T-helper 2 cell treated with Interferon-gamma antibody and Interleukin-4, amounts not matched to agents 5 μg/mL and 100 μg/mL, for 36 hours (primary cell): Measurements from ENCODE around the gene FAM53A.
"Not testable (repeated sequence)": the region's sequence is repeated elsewhere in the genome, so short reads cannot be mapped to it uniquely, and the experiment has no call there.

Experiments
- DNase-seq: peaks from one replicate; pipeline ENCODE4 v3.0.0; 2021; ENCODE audit warnings: low spot score
- H3K27ac Mint-ChIP-seq: one replicate; pipeline ENCODE4 v1.8.0; 2021; ENCODE audit warnings: mild to moderate bottlenecking, mixed read lengths
- H3K27me3 Mint-ChIP-seq: one replicate; pipeline ENCODE4 v1.8.0; 2021; ENCODE audit warnings: low read depth, mixed read lengths
- H3K36me3 Mint-ChIP-seq: one replicate; pipeline ENCODE4 v1.8.0; 2021; ENCODE audit warnings: low read depth, mixed read lengths
- H3K4me1 Mint-ChIP-seq: one replicate; pipeline ENCODE4 v1.8.0; 2021; ENCODE audit warnings: low read depth, mixed read lengths
- H3K4me3 Mint-ChIP-seq: one replicate; pipeline ENCODE4 v1.8.0; 2022; ENCODE audit warnings: mild to moderate bottlenecking, moderate library complexity, mixed read lengths
- H3K9me3 Mint-ChIP-seq: one replicate; pipeline ENCODE4 v1.8.0; 2021; ENCODE audit warnings: mixed read lengths

Gene FAM53A

DNA sequence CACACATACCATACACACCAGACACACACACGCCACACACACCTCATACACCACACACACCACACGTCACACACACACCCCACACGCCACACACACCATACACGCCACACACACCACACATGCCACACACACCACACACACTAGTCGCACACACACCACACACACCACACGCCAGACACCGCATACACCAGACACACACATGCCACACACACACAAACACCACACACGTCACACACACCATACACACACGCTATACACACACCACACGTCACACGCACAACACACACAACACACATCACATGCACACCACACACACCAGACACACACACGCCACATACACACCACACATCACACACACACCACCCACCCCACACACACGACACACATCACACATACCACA is 32.0 kb downstream of the FAM53A start:
- peaks cover 3% of the 10 kb centered on the region for H3K4me1 Mint-ChIP-seq
- no peaks in the 10 kb centered on the region for H3K9me3 Mint-ChIP-seq
- no peak for DNase-seq
- H3K27me3 Mint-ChIP-seq = no peaks in the 10 kb centered on the region
- no peak overlapping the region for H3K27ac Mint-ChIP-seq
- H3K4me3 Mint-ChIP-seq = no peak overlapping the region
- H3K36me3 Mint-ChIP-seq = no peaks in the 10 kb centered on the region

DNA sequence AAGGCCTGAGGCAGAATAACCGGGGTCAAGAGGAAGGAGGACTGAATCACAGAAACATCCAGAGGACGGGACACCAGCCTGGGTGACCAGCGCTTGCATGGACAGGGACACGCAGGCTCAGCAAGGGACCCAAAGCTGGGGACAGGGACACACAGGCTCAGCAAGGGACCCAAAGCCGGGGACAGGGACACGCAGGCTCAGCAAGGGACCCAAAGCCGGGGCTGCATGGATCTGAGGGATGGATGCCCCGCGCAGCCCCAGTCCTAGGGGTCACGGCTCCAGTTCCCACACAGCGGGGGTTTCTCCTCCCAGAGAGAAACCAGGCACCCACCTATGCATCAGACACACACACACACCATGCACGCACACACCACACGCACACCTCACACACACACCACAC is 32.5 kb downstream of the FAM53A start:
- no peaks in the 10 kb centered on the region for H3K27me3 Mint-ChIP-seq
- DNase-seq = no peak
- no peaks in the 10 kb centered on the region for H3K9me3 Mint-ChIP-seq
- peaks cover 3% of the 10 kb centered on the region for H3K4me1 Mint-ChIP-seq
- H3K4me3 Mint-ChIP-seq = no peak overlapping the region
- no peak overlapping the region for H3K27ac Mint-ChIP-seq
- no peaks in the 10 kb centered on the region for H3K36me3 Mint-ChIP-seq

DNA sequence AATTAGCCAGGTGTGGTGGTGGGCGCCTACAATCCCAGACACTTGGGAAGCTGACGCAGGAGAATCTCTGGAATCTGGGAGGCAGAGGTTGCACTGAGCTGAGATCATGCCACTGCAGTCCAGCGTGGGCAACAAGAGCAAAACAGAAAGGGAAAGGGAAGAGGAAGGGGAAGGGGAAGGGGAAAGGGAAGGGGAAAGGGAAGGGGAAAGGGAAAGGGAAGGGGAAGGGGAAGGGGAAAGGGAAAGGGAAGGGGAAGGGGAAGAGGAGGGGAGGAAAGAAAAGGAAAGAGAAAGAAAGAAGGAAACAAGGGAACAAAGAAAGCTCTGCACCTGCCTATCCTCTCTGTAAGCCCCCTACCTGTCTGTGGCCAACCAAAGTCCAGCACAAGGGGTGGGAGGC is 35.2 kb downstream of the FAM53A start:
- Mint-ChIP-seq H3K27ac (no peak overlapping the region), H3K4me1 (peaks cover 3% of the 10 kb centered on the region), H3K4me3 (no peak overlapping the region), H3K9me3 (no peaks in the 10 kb centered on the region), H3K27me3 (no peaks in the 10 kb centered on the region), H3K36me3 (no peaks in the 10 kb centered on the region)
- no peak for DNase-seq

DNA sequence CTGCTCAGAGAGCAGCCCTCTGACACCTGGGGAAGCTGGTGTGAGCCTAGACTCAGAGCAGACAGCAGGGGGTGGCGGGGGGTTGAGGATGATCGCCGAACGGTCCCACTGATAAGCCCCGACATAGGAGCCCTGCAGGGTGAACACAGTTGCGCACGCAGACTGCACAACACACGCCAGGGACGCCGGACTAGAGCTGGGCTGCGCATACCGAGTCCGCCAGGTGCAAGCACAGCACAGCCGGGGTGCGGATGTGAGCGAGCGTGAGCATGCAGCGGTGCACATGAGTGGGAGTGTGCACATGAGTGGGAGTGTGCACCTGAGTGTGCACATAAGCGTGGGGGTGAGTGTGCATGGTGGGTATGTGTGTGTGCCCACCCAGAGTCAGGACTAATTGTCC is 36.7 kb downstream of the FAM53A start:
- no peak overlapping the region for H3K4me3 Mint-ChIP-seq
- no peaks in the 10 kb centered on the region for H3K9me3 Mint-ChIP-seq
- no peak for DNase-seq
- no peak overlapping the region for H3K27ac Mint-ChIP-seq
- peaks cover 3% of the 10 kb centered on the region for H3K4me1 Mint-ChIP-seq
- no peaks in the 10 kb centered on the region for H3K36me3 Mint-ChIP-seq
- H3K27me3 Mint-ChIP-seq = no peaks in the 10 kb centered on the region

DNA sequence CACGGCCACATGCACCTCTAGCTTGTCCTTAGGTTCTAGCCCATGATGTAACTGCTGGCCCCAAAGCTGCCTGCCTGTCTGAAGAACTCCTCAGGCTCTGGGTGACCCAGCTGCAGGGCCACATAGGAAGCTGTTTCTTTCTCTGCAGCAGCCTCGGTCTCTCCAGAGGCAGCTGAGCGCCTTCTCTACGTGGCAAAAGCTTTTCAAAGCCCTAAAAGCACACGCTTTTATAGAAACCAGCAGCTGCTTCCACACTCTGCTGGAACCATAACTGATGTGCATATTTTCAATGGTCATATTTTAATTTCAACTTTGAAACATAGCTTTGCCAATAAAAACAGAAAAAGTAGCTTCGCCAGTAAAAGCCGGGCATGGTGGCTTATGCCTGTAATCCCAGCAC is 37.4 kb downstream of the FAM53A start:
- no peaks in the 10 kb centered on the region for H3K9me3 Mint-ChIP-seq
- H3K27me3 Mint-ChIP-seq = no peaks in the 10 kb centered on the region
- no peak for DNase-seq
- no peaks in the 10 kb centered on the region for H3K36me3 Mint-ChIP-seq
- H3K4me3 Mint-ChIP-seq = no peak overlapping the region
- no peak overlapping the region for H3K27ac Mint-ChIP-seq
- H3K4me1 Mint-ChIP-seq = peaks cover 3% of the 10 kb centered on the region

DNA sequence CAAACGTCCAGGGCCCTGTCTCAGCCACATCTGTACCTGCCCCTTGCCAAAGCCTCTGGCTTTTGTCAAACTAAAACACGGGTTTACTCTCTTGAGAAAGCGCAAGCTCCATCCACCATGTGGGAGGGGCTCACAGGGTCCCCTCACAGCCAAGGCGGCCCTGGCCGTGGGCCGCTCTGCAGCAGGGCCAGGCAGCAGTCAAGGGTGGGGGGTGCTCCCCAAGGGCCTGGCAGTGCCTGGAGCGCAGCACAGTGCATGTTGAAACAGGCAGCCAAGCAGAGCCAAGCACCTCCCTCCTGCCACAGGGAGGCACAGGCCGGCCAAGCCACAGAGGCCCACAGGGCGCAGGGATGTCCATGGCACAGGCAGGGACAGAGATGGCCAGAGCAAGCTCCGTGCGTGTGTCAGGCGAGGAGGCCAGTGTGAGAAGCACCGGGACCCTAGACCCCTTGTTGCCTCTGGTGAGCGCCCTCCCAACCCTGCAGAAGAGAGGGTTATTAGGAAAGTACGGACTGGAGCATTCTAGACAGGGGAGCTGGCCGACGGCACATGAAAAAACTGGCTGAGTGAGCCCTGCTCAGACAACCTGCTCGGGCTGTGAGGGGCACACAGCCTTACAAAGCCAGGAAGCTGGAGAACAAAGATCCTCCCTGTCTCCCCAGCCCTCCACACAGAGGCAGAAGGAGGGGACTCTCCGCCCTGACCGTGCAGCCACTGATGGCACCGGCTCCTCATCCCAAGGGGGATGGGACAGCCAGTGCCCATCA is 39.0 kb downstream of the FAM53A start:
- Mint-ChIP-seq H3K36me3 (no peaks in the 10 kb centered on the region), H3K4me3 (no peak overlapping the region), H3K27ac (no peak overlapping the region), H3K27me3 (no peaks in the 10 kb centered on the region), H3K4me1 (peaks cover 3% of the 10 kb centered on the region), H3K9me3 (no peaks in the 10 kb centered on the region)
- DNase-seq = no peak

DNA sequence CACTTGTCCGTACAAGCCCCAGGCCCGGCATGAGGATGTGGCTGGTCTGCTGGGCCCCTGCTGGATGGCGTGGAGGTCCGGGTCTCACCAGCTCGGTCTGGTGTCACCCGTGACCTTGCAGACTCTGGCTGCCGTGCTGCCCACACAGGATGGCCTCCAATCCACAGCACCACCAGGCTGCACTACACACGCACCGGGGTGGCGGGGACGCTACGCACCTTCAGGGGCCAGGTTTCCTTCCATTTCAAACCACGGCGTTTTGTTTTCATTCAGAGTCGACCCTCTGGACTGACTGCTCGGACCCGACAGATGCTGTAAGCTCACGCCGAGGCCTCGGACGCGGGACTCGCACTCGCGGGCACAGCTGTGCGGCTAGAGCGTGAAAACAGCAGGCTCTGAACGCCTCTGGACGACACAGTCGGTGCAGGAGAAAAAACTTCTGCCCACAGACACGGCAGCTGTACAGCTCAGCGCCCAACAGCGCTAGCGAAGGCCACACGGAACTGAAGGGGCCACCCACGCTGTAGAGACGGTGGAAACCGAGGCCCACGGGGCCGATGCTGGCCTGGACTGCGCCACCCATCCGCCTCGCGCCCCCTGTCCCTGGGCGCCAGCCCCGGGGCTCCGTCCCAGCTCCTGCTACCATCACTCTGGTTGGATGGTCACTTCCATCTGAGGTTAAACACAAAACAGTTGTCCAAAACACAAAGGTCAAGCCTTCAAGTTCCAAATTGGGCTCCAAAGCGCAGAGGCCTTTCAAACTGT is 40.0 kb downstream of the FAM53A start:
- no peaks in the 10 kb centered on the region for H3K9me3 Mint-ChIP-seq
- no peak overlapping the region for H3K27ac Mint-ChIP-seq
- no peaks in the 10 kb centered on the region for H3K36me3 Mint-ChIP-seq

DNA sequence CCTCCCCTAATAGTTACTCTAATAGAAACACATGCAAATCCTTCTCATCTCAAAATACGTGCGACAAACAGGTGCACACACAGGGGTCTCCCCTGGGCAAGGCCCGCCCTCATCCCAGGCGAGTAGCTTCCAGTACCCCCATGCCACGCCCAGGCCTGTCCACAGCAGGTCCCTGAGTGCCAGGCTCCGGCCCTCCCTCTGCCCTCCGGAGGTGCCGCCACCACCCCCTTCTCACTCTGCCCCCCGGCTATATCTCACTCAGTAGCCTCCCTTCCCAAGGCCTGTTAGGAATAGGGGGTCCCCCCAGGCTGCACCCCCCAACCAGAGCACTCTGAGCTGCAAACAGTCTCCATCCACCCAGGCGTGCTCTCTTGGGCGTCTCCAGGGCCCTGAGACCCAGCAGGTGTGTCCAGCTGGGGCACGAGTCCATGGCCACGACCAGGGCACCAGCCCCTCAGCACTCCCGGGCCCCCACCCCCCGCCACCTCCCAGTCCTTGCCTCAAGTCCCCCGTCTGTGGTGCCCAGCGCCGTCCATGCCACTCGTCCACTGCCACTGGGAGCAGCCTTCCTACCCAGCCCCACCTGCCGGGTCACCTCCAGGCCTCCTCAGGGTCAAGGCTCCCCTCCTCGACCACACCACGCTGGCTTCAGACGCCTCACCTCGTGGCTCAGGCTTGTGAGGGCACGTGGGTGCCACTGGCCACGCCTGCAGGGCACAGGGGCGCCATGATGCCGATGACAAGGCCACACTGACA is 41.7 kb downstream of the FAM53A start:
- Mint-ChIP-seq H3K27me3 (no peaks in the 10 kb centered on the region), H3K9me3 (no peaks in the 10 kb centered on the region), H3K36me3 (no peaks in the 10 kb centered on the region), H3K4me3 (no peak overlapping the region), H3K27ac (no peak overlapping the region), H3K4me1 (peaks cover under 1% of the 10 kb centered on the region)
- no peak for DNase-seq

More for the DNA sequence above, 40.0 kb downstream of the FAM53A start:
- no peak for DNase-seq
- peaks cover 3% of the 10 kb centered on the region for H3K4me1 Mint-ChIP-seq
- H3K27me3 Mint-ChIP-seq = no peaks in the 10 kb centered on the region
- no peak overlapping the region for H3K4me3 Mint-ChIP-seq

DNA sequence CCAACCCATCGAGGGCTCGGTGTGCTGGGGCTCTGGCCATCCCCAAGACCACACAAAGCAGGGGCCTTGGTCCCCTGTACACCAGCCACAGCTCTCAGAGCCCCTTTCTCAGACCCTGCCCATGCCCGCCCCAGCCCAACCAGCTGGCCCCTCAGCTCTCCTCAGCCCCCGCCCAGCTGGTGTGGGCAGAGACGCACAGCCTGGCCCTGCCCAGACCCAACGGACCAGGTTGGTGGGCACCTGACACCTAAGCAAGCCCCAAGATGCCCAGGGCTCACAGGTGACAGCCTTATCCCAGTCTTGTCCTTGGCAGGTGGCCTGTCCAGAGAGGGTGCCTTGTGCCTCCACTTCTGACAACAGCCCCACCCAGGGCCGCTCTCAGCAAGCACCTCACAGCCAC is 42.4 kb downstream of the FAM53A start:
- Mint-ChIP-seq H3K27me3 (no peaks in the 10 kb centered on the region), H3K36me3 (no peaks in the 10 kb centered on the region), H3K4me3 (no peak overlapping the region), H3K27ac (no peak overlapping the region), H3K9me3 (no peaks in the 10 kb centered on the region), H3K4me1 (no peaks in the 10 kb centered on the region)
- no peak for DNase-seq

DNA sequence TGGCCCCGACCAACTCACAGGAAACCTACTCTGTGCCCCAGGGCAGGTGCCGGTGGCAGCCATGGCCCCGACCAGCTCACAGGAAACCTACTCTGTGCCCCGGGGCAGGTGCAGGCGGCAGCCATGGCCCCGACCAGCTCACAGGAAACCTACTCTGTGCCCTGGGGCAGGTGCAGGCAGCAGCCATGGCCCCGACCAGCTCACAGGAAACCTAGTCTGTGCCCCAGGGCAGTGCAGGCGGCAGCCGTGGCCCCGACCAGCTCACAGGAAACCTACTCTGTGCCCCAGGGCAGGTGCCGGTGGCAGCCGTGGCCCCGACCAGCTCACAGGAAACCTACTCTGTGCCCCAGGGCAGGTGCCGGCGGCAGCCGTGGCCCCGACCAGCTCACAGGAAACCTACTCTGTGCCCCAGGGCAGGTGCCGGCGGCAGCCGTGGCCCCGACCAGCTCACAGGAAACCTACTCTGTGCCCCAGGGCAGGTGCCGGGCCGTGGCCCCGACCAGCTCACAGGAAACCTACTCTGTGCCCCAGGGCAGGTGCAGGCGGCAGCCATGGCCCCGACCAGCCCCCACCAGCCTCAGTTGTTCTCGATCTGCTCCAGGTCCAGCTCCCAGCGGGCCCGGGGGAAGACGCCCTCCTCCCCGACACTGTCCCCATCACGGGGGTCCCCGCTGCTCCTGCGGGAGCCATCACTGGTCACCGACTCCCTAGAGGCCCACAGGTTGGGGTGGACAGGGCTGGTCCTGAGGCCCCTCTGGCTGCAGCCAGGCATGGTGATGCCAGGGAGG is 43.2 kb downstream of the FAM53A start:
- not testable (repeated sequence) for H3K36me3 Mint-ChIP-seq, H3K27ac Mint-ChIP-seq, H3K27me3 Mint-ChIP-seq, H3K4me1 Mint-ChIP-seq, H3K4me3 Mint-ChIP-seq, H3K9me3 Mint-ChIP-seq, DNase-seq

DNA sequence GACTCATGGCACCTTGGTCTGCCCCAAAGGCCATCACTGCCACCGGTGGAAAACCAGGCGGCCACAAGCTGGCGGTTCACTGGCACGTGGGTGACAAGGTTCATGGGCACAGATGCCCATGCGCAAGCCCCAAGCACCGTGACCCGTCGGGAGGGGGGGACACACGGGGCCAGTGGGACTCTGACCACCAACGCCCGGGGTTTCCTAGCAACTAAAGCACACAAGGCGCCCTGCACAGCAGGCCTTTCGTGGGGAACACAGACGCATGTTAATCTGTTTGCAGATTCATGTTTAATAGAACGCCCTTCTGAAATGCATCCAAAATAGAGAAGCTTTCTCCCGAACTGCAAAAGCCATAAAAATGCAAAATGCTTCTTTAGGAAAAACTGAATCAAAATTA is 43.9 kb downstream of the FAM53A start:
- H3K27me3 Mint-ChIP-seq = no peaks in the 10 kb centered on the region
- no peak overlapping the region for H3K27ac Mint-ChIP-seq
- DNase-seq = no peak
- H3K4me1 Mint-ChIP-seq = no peaks in the 10 kb centered on the region
- no peak overlapping the region for H3K4me3 Mint-ChIP-seq
- no peaks in the 10 kb centered on the region for H3K9me3 Mint-ChIP-seq
- H3K36me3 Mint-ChIP-seq = no peaks in the 10 kb centered on the region

DNA sequence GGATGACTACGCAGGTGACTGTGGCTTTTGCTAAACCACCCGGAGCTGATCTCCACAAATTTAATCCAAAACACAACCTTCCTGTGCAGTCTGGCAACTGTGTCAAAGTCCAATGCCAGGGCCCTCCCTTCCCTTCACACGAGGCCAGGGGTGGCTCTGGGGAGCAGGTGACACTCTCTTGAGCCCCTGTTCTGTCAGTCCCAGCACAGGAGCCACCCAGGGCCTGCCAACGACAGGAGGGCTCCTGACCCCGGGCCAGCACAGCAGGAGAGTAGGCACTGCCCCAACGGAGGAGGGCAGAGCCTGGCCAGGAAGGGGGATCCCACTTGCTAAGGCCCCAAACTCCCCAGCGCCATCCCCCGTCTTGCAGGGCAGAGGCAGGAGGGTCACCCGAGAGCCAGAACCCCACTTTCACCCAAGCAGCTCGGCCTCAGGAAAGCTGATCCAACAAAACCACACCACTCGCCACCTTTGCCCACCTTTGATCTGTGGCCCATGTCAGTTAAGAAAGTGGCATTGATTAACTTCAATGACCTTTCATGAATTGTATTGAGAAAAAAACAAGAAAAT is 44.7 kb downstream of the FAM53A start:
- H3K4me1 Mint-ChIP-seq = no peaks in the 10 kb centered on the region
- no peaks in the 10 kb centered on the region for H3K27me3 Mint-ChIP-seq
- no peak overlapping the region for H3K27ac Mint-ChIP-seq
- no peaks in the 10 kb centered on the region for H3K9me3 Mint-ChIP-seq
- no peak for DNase-seq
- H3K4me3 Mint-ChIP-seq = no peak overlapping the region
- no peaks in the 10 kb centered on the region for H3K36me3 Mint-ChIP-seq

DNA sequence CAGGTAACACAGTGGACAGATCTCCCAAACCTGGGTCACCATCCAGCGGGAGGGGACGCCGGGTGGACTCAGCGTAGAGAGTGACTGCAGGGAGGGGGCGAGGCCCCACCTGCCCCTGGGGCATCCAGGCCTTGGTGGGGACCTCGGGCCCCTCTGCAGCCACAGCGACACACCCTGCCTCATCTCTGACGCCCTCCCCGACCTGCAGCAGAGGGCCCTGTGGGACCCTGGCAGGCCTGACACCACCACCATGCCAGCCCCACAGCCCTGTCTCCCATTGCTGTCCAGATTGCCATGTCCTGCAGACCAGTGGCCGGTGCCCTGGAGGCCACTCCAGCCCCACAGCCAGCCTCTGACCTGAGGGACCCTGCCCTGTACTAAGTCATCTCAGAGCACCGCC is 45.2 kb downstream of the FAM53A start:
- Mint-ChIP-seq H3K4me3 (no peak overlapping the region), H3K27me3 (no peaks in the 10 kb centered on the region), H3K27ac (no peak overlapping the region), H3K36me3 (no peaks in the 10 kb centered on the region), H3K4me1 (no peaks in the 10 kb centered on the region), H3K9me3 (no peaks in the 10 kb centered on the region)
- no peak for DNase-seq
